Activated T-cell treated with anti-CD3 and anti-CD28 coated beads for 24 hours (primary cell): ENCODE measurements around the gene TDRD7.
"Not testable (repeated sequence)": the region's sequence is repeated elsewhere in the genome, so short reads cannot be mapped to it uniquely, and the experiment has no call there.

ENCODE experiments used
- DNase-seq: peaks from one replicate; pipeline ENCODE4 v3.0.0-alpha.2; 2020; ENCODE audit warnings: low read depth

TDRD7 gene

GRCh38 chr9:97474372-97474925 lies 62.6 kb downstream of the TDRD7 start:
- DNase-seq: no peak

GRCh38 chr9:97475059-97475458 lies 63.2 kb downstream of the TDRD7 start:
- DNase-seq: no peak

- DNase-seq: no peak
Observed at GRCh38 chr9:97478301-97478981, 66.5 kb downstream of the TDRD7 start.

- no peak for DNase-seq
Observed at GRCh38 chr9:97479496-97480159, 67.7 kb downstream of the TDRD7 start.

- no peak for DNase-seq
Observed at GRCh38 chr9:97480174-97480573, 68.3 kb downstream of the TDRD7 start.

- DNase-seq: no peak
Observed at GRCh38 chr9:97480749-97481148, 68.9 kb downstream of the TDRD7 start.

GRCh38 chr9:97484134-97484533 lies 72.2 kb downstream of the TDRD7 start:
- DNase-seq: no peak

GRCh38 chr9:97487107-97487506 lies 75.2 kb downstream of the TDRD7 start:
- no peak for DNase-seq

GRCh38 chr9:97487861-97488260 lies 76.0 kb downstream of the TDRD7 start:
- DNase-seq: no peak

- no peak for DNase-seq
Observed at GRCh38 chr9:97491216-97491999, 79.5 kb downstream of the TDRD7 start.

- not testable (repeated sequence) for DNase-seq
Observed at GRCh38 chr9:97497558-97498375, 85.9 kb downstream of the TDRD7 start.

GRCh38 chr9:97498846-97499245 lies 87.0 kb downstream of the TDRD7 start:
- DNase-seq: not testable (repeated sequence)

- no peak for DNase-seq
Observed at GRCh38 chr9:97500263-97500662, 88.4 kb downstream of the TDRD7 start.

- no peak for DNase-seq
Observed at GRCh38 chr9:97500765-97501176, 88.9 kb downstream of the TDRD7 start.

GRCh38 chr9:97501177-97501971 lies 89.5 kb downstream of the TDRD7 start, which contains the start of gene TMOD1:
TMOD1 (plus strand) TSS chr9:97501666; CDS start chr9:97524189, 22,523 bp downstream.
- DNase-seq: peak; percentile 22

GRCh38 chr9:97501972-97502221 lies 90.0 kb downstream of the TDRD7 start:
- DNase-seq: no peak

- no peak for DNase-seq
Observed at GRCh38 chr9:97502222-97502983, 90.5 kb downstream of the TDRD7 start.

GRCh38 chr9:97502984-97503861 lies 91.3 kb downstream of the TDRD7 start:
- DNase-seq: no peak

- DNase-seq: no peak
Observed at GRCh38 chr9:97503862-97504210, 91.9 kb downstream of the TDRD7 start.
